Endothelial cell of umbilical vein (primary cell): ENCODE measurements around the gene PLAAT2.

Experiments
- MYC ChIP-seq: IDR thresholded peaks from one replicate; pipeline ENCODE4 v1.6.1; 2011; ENCODE audit warnings: mild to moderate bottlenecking, low read depth, low read length
- POLR2AphosphoS5 ChIP-seq: IDR thresholded peaks from 2 replicates; pipeline ENCODE4 v1.6.1; 2012; ENCODE audit warnings: low read depth, mild to moderate bottlenecking, control low read depth, low read length, moderate library complexity; ENCODE audit not compliant: insufficient read depth
- TF ChIP-seq, protein P1 (sequence below), 2 donors: IDR thresholded peaks; 1 replicate in 1 of 2; 2 replicates in 1 of 2; pipeline ENCODE4 v1.5.1; 2011; ENCODE audit warnings: low read length in 2 of 2, mild to moderate bottlenecking in 2 of 2, moderate library complexity in 2 of 2, control low read depth in 1 of 2, inconsistent platforms in 1 of 2, low read depth in 1 of 2; ENCODE audit not compliant: insufficient read depth in 1 of 2; ENCODE audit errors: extremely low read depth in 1 of 2

DNA sequence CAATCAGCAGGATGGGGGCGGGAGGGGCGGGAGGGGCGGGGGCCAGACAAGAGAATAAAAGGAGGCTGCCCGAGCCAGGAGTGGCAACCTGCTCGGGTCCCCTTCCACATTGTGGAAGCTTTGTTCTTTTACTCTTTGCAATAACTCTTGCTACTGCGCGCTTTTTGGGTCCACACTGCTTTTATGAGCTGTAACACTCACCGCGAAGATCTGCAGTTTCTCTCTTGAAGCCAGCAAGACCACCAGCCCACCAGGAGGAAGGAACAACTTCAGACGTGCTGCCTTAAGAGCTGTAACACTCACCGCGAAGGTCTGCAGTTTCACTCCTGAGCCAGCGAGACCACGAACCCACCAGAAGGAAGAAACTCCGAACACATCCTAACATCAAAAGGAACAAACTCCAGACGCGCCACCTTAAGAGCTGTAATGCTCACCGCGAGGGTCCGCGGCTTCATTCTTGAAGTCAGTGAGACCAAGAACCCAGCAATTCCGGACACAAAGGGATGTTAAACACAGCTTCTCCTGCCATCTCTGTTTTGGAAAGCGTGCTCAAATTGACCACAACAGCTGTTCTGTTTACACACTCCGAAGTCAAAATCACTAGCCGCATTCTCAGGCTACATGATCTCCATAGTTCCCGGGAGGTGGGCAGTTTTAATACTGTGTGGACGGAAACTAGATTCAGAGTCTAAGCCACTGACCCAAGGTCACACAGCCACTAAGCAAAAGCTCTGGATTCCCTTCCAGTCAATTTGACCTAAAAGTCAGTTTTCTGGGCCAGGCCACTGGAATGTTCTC, 11.9 kb downstream of the PLAAT2 start:
- no peak for TF ChIP-seq MYC
- no peak for TF ChIP-seq POLR2AphosphoS5
- TF ChIP-seq, protein P1, sequence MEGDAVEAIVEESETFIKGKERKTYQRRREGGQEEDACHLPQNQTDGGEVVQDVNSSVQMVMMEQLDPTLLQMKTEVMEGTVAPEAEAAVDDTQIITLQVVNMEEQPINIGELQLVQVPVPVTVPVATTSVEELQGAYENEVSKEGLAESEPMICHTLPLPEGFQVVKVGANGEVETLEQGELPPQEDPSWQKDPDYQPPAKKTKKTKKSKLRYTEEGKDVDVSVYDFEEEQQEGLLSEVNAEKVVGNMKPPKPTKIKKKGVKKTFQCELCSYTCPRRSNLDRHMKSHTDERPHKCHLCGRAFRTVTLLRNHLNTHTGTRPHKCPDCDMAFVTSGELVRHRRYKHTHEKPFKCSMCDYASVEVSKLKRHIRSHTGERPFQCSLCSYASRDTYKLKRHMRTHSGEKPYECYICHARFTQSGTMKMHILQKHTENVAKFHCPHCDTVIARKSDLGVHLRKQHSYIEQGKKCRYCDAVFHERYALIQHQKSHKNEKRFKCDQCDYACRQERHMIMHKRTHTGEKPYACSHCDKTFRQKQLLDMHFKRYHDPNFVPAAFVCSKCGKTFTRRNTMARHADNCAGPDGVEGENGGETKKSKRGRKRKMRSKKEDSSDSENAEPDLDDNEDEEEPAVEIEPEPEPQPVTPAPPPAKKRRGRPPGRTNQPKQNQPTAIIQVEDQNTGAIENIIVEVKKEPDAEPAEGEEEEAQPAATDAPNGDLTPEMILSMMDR (IDR thresholded peaks at IDR 0.05; ENCODE audit: extremely low read depth in 1 of 2, insufficient read depth in 1 of 2, low read depth in 1 of 2, low read length in 2 of 2) = no peak
